Left ventricle myocardium inferior (tissue), 1 donor: ENCODE data around the gene GAS7. TPM values are rescaled to one million over a fixed set of nuclear protein-coding genes. Genes with fewer than 3 reads are reported as not detected.
"Not testable (repeated sequence)": the region's sequence is repeated elsewhere in the genome, so short reads cannot be mapped to it uniquely, and the experiment has no call there.

Experiments
- DNase-seq: peaks from one replicate; pipeline ENCODE4 v3.0.0-alpha.2; 2020
- H3K27ac ChIP-seq: fragments of 200-600 bp; replicated peaks from 2 replicates; pipeline ENCODE4 v1.8.0; 2021
- H3K27me3 ChIP-seq: fragments of 200-600 bp; 2 replicates; pipeline ENCODE4 v1.8.0; 2021; ENCODE audit warnings: low read depth
- H3K36me3 ChIP-seq: fragments of 200-600 bp; 2 replicates; pipeline ENCODE4 v1.8.0; 2021
- H3K4me1 ChIP-seq: fragments of 200-600 bp; 2 replicates; pipeline ENCODE4 v1.8.0; 2021
- H3K4me3 ChIP-seq: fragments of 200-600 bp; 2 replicates; pipeline ENCODE4 v1.8.0; 2021; ENCODE audit warnings: mild to moderate bottlenecking, moderate library complexity
- H3K9me3 ChIP-seq: fragments of 200-600 bp; replicated peaks from 2 replicates; pipeline ENCODE4 v1.8.0; 2021
- CTCF ChIP-seq: fragments of 200-600 bp; IDR thresholded peaks from 2 replicates; pipeline ENCODE4 v1.8.0; 2021; ENCODE audit warnings: antibody characterized with exemption, mild to moderate bottlenecking, borderline replicate concordance
- intact Hi-C: fragments of 100-400 bp; cut with micrococcal nuclease; formaldehyde crosslinking; loops from one replicate; pipeline ENCODE4 v1.11.0; 2022
- total RNA-seq: library from RNA; stranded (reverse); fragmentation: NEBNext Ultra II Directional; extraction: Animal tissue kit (Norgen Biotek cat#: 25700); gene quantifications from one replicate; pipeline ENCODE4 v1.2.1, GENCODE V29; 2021
- donor health status: DM: no; HTN: yes; CAD: no; lungs with severe emphysema.

GAS7 gene
- total RNA-seq, 1 donor from 2014 or later = 87.6 TPM

- Histone ChIP-seq H3K36me3 (peaks cover 32% of the 10 kb centered on the region), H3K4me1 (no peaks in the 10 kb centered on the region), H3K4me3 (no peak overlapping the region), H3K9me3 (no peaks in the 10 kb centered on the region), H3K27ac (no peak overlapping the region), H3K27me3 (no peaks in the 10 kb centered on the region)
- no peak for DNase-seq
- no peak for TF ChIP-seq CTCF
- intact Hi-C loops = no loop called here
Measured at GRCh38 chr17:9922012-9922848, 276.2 kb downstream of the GAS7 start.

DNA sequence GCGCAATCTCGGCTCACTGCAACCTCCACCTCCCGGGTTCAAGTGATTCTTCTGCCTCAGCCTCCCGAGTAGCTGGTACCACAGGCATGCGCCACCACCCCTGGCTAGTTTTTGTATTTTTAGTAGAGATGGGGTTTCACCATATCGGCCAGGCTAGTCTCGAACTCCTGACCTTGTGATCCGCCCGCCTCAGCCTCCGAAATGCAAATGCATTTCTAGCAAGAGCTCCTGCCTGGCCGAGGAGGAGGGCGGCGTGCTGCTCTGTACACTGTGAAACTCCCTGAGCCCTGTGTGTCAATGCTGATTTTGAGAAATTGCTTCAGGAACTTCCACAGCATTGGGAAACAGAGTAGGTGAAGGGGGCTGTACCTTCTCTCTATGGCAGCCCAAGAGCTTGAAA is 277.2 kb downstream of the GAS7 start:
- peaks cover 42% of the 10 kb centered on the region for H3K36me3 ChIP-seq
- H3K4me3 ChIP-seq, H3K4me1 ChIP-seq, H3K27me3 ChIP-seq, DNase-seq, H3K9me3 ChIP-seq, H3K27ac ChIP-seq, intact Hi-C loops: not testable (repeated sequence)

- H3K36me3 ChIP-seq = peaks cover 60% of the 10 kb centered on the region
- H3K27me3 ChIP-seq = no peaks in the 10 kb centered on the region
- H3K9me3 ChIP-seq = no peaks in the 10 kb centered on the region
- no peaks in the 10 kb centered on the region for H3K4me1 ChIP-seq
- H3K4me3 ChIP-seq = no peak overlapping the region
- no peak overlapping the region for H3K27ac ChIP-seq
- TF ChIP-seq CTCF = no peak
- intact Hi-C loops = no loop called here
- DNase-seq = peak; percentile 7
Measured at GRCh38 chr17:9918804-9919352, 279.5 kb downstream of the GAS7 start.

GRCh38 chr17:9918352-9918751 is 280.1 kb downstream of the GAS7 start:
- no peaks in the 10 kb centered on the region for H3K9me3 ChIP-seq
- H3K36me3 ChIP-seq = peaks cover 60% of the 10 kb centered on the region
- DNase-seq = peak; percentile 8
- no peaks in the 10 kb centered on the region for H3K4me1 ChIP-seq
- no peaks in the 10 kb centered on the region for H3K27me3 ChIP-seq
- no peak for TF ChIP-seq CTCF
- no peak overlapping the region for H3K4me3 ChIP-seq
- intact Hi-C loops = no loop called here
- H3K27ac ChIP-seq = no peak overlapping the region

DNA sequence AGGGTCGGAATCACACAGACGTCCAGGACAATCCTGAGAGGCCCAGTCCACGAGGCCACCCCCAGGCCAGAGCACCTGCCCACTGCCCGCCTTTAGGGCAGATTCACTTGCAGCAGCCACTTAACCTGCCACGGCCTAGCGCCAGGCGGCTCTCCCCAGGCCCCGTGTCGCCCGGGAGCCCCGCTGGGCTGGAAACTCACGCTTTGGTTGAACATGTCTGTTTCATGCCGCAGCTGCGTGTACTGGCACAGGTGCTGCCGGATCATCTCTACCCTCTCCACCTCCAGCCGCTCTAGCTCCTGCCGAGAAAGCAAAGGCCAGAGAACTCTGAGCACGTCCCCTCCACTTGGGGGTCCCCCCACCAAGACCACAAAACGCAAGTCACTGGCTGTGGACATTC is 280.6 kb downstream of the GAS7 start:
- Histone ChIP-seq H3K4me1 (no peaks in the 10 kb centered on the region), H3K4me3 (no peak overlapping the region), H3K27me3 (no peaks in the 10 kb centered on the region), H3K36me3 (peaks cover 60% of the 10 kb centered on the region), H3K9me3 (no peaks in the 10 kb centered on the region), H3K27ac (no peak overlapping the region)
- peak; percentile 12 for DNase-seq
- no peak for TF ChIP-seq CTCF
- intact Hi-C loops = no loop called here

- Histone ChIP-seq H3K36me3 (peaks cover 60% of the 10 kb centered on the region), H3K4me1 (no peaks in the 10 kb centered on the region), H3K9me3 (no peaks in the 10 kb centered on the region), H3K4me3 (no peak overlapping the region), H3K27ac (no peak overlapping the region), H3K27me3 (no peaks in the 10 kb centered on the region)
- DNase-seq = peak; percentile 10
- TF ChIP-seq CTCF = no peak
- intact Hi-C loops = no loop called here
Measured at GRCh38 chr17:9917131-9917530, 281.3 kb downstream of the GAS7 start.
